GM12801 (cell line): Measurements from ENCODE around the gene YBEY.

Experiments used
- CTCF ChIP-seq: IDR thresholded peaks from one replicate; pipeline ENCODE4 v1.5.1; 2011; ENCODE audit warnings: control low read depth; ENCODE audit not compliant: insufficient read length; ENCODE audit errors: extremely low read depth

Gene YBEY

GRCh38 chr21:46297338-46298271, 11.5 kb downstream of the YBEY start:
- TF ChIP-seq CTCF: no peak

DNA sequence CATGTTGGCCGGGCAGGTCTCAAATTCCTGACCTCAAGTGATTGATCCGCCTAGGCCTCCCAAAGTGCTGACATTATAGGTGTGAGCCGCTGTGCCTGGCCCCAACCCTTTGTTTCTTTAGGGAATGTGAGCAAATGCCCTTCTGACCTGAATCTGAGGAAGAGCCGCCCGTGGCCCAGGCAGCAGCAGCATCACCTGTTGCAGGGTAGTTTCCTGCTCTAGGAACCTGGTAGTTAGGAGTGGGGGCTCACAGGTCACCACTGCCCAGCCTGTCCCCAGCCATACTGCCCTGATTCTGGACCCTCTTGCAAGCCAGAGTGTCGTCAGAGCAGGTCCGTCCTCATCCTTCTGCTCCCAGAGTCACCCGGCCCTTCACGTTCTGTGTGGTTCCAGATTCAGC, 13.0 kb downstream of the YBEY start:
- TF ChIP-seq CTCF: no peak

- TF ChIP-seq CTCF: no peak
Observed at GRCh38 chr21:46301759-46302158, 15.6 kb downstream of the YBEY start.

- TF ChIP-seq CTCF: no peak
Observed at GRCh38 chr21:46304437-46304836, 18.3 kb downstream of the YBEY start.

GRCh38 chr21:46304955-46305354, 18.8 kb downstream of the YBEY start:
- TF ChIP-seq CTCF: no peak

GRCh38 chr21:46307625-46308024, 21.5 kb downstream of the YBEY start:
- TF ChIP-seq CTCF: no peak

DNA sequence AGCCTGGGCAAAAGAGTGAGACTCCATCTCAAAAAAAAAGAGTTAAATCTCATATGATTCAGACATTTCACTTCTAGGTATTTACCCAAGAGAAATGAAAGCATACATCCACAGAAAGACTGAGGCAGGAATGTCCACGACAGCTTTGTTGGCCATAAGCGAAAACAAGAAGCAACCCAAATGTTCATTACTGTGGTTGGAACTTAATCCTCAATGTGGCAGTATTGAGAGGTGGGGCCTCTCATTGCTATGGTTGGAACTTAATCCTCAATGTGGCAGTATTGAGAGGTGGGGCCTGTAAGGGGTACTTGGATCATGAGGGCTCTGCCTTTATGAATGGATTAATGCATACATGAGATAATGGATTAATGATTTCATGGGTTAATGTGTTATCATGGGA, 22.3 kb downstream of the YBEY start:
- no peak for TF ChIP-seq CTCF

GRCh38 chr21:46311568-46311967, 25.4 kb downstream of the YBEY start:
- TF ChIP-seq CTCF: no peak
